HS-27A (cell line): Measurements from ENCODE around the gene HDGFL3.
"Not testable (repeated sequence)": the region's sequence is repeated elsewhere in the genome, so short reads cannot be mapped to it uniquely, and the experiment has no call there.

Experiments used
- DNase-seq: peaks from one replicate; pipeline ENCODE4 v3.0.0-alpha.2; 2012; ENCODE audit warnings: low read depth, missing footprints

The HDGFL3 gene

DNA sequence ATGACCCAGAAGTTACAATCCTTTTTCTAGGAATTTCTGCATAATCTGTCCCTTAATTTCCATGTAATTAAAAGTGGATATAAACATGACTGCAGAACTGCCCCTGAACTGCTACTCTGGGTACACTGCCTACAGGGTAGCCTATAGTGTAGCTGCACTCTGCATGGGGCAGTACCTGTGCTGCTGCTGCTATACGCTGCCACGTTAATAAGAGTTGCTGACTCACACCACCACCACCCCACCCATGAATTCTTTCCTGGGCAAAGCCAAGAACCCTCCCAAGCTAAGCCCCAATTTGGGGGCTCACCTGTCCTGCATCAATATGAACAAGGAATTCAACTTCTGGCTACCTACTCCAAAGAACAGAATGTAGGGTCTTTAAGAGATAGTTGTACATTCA lies 13.9 kb downstream of the HDGFL3 start:
- DNase-seq: no peak

DNA sequence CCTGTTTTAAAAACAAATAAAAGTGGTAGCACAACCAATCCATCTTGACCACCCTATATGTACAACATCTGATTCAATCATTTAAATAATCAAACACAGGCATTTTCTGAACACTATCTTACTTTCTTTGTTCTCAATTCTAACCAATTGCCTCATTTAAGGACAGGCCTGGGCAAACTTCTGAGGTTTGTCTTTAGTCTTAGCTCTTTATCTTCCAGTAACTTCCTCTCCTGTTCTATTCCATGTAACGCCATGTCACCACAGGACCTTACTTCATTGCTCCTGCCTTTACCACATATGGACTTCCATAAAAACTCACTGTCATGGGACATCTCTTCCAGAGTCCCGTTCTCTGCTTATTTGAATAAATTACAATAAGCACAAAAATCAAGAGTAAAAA lies 14.9 kb downstream of the HDGFL3 start:
- no peak for DNase-seq

DNA sequence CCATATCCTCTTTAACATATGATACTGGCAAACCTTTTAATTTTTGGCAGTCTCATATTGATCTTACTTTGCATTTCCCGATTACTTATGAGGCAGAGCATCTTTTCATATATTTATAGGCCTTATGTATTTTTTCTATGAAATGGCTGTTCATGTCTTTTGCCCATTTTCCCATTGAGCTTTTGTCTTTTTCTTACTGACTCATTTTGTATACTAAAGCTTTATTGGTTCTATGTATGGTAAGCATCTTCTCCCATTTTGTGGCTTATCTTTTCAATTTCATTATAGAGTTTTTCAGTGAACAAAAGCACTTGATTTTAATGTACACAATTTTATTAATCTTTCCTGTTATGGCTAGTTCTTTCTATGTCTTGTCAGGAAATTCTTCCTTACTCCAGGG lies 17.2 kb downstream of the HDGFL3 start:
- no peak for DNase-seq

DNA sequence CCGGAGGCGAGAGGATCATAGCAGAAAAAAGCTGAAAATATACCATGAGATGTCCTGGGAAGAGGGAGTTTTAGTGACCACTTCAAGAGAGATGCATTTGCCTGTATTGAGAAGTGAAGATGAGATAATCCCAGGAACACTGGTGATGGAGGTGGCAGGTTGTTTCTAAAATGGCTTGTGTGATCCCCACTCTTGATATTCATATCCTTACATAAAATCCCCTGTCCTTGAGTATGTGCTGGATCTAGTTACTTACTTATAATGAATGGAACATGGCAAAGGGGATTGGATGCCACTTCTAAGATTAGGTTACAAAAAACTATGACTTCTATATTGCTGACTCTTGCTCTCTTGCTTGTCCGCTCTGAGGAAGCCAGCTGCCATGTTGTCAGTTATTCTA lies 22.1 kb downstream of the HDGFL3 start:
- no peak for DNase-seq

DNA sequence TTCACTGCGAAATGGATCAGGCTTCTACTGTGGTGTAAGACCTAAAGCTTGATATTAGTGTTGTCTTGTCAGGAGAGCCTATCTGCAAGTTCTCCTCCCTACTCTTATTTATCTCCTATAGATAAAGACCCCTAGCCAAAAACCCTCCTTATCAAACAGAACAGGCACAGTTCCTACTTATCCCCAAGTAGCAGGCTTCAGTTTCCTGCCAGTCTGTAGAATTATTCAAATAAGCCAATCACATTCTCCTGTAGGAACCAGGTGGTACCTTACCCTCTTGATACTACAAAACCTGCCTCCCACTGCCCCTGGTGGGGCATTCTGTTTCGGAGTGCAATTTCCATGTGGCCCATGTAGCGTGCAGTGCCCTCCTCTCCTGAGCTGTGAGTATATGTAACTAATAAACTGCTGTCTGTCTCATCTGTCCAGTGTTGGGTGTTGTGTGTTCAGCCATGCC lies 28.7 kb downstream of the HDGFL3 start:
- no peak for DNase-seq

DNA sequence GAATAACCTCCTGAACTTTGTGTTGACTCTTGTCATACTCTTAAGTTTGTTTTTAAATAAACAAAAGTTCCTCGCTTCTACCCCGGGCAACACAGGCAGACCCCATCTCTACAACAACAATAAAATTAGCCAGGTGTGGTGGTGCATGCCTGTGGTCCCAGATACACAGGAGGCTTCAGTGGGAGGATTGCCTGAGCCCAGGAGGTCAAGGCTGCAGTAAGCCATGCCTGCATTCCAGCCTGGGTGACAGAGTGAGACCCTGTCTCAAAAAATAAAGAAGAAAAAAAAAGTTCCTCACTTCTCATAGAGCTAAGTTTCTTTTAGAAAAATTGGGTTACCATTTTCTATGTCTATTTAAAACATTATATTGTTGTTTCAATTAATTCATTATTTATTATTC lies 29.2 kb downstream of the HDGFL3 start:
- no peak for DNase-seq

DNA sequence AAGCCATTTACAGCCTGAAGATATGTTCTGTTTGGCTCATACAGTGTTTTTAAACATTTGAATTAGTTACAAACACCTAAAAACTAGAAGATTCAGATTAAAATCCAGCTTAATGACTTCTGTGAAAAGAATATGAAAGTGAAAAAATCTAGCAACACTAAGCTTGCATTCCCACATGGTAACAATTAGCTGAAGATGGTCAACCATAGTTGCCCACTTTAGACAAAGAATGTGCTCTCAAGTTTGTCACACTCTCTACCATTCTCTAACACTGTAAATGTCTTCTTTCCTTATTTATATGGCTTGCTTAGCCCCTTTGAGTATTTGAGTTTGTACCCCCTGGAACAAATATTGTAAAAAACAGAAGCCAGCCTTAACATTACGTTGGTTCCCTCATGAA lies 32.7 kb downstream of the HDGFL3 start:
- no peak for DNase-seq

DNA sequence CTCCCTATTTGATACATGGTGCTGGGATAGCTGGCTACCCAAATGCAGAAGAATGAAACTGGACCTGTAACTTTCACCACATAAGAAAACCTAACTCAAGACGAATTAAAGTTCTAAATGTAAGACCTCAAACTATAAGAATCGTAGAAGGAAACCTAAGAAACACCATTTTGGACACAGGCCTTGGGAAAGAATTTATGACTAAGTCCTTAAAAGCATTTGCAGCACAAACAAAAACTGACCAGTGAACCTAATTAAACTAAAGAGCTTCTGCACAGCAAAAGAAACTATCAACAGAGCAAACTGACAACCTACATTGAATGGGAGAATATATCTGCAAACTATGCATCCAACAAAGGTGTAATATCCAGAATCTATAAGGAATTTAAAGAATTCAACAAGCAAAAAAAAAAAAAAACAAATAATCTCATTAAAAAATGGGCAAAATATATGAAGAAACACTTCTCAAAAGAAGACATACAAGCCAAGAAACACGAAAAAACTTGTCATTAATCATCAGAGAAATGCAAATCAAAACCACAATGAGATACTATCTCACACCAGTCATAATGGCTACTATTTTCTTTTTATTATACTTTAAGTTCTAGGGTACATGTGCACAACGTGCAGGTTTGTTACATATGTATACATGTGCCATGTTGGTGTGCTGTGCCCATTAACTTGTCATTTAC lies 37.0 kb downstream of the HDGFL3 start:
- DNase-seq: no peak

DNA sequence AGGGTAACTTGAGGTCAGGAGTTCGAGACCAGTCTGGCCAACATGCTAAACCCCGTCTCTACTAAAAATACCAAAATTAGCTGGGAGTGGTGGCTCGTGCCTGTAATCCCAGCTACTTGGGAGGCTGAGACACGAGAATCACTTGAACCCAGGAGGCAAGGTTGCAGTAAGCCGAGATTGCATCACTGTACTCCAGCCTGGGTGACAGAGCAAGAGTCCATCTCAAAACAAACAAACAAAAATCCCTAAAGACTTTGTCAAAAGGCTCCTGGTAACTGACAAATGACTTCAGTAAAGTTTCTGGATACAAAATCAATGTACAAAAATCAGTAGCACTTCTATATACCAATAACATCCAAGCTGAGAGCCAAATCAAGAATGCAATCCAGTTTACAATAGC lies 38.0 kb downstream of the HDGFL3 start:
- not testable (repeated sequence) for DNase-seq

DNA sequence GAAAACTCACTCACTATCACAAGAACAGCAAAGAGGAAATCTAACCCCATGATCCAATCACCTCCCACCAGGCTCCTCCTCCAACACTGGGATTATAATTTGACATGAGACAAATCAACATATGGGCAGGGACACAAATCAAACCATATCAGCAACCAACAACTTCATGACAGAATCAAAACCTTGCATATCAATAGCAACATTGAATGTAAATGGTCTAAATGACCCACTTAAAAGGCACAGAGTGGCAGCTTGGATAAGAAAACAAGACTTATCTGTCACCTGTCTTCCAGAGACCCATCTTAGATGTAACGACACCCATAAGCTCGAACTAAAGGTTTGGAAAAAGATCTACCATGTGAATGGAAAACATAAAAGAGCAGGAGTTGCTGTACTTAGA lies 40.8 kb downstream of the HDGFL3 start:
- no peak for DNase-seq

DNA sequence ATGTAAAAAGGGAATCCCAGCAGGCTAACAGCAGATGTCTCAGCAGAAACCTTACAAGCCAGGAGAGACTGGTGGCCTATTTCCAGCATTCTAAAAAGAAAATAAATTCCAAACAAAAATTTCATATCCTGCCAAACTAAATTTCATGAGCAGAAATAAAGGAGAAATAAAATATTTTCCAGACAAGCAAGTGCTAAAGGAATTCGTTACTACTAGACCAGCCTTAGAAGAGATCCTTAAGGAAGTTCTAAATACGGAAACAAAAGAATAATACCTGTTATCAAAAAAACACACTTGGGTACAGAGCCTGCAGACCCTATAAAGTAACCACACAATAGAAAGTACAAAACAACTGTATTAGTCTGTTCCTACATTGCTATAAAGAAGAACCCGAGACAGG lies 41.4 kb downstream of the HDGFL3 start:
- no peak for DNase-seq

DNA sequence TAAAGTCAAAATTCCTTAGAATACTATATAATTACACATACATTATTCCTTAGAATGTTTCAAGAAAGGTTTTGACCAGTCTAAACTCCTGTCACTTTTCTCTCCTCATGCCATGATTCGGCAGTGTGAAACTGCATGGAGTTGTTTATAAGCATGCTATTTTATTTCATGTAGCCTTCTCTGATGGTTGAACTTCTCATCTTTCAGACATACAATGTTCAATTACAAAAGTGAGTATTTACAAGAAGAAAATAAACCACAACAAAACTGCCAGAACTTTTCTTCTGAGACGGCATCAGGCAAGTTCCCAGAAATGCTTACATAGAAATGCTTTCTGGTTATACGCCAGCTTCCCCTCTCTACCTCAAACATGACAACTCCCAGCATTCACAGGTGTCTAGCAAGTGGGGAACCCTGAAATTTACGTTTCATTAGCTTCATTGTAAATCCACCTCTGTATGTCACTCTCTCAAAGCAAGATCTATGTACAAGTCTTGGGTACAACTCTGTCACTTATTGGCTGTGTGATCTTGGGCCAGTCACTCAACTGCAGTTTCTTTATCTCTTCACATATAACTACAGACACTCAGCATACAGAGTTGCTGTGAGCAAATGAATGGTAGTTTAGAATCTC lies 42.7 kb downstream of the HDGFL3 start:
- no peak for DNase-seq

DNA sequence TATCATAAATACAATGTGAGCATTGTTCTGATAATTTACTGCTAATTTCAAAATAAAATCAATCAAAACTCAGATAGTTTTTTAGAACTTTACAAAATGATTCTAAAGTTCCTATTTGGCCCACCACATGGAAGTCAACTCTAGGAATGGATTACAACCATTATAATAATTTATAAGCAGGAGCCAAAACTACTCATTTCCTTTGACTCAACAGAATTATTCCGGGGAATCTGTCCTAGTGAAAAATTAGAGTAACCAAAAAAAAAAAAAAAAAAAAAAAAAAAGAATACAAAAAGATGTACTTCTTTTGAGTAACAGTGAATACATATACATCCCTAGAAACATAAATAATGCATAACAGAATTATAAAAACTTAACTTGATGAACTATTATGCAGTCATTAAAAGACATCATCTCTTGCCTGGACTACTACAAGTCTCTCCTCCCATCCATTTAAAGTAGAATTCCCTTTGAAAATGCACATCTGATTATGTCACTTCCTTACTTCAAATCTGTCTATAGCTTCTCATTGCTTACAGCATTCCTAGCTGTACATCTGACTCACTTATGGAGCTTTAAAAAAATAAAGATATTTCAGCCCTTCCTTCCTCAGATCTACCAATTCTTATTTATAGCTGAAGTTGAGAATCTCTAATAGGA lies 43.4 kb downstream of the HDGFL3 start:
- DNase-seq: peak; percentile 15

DNA sequence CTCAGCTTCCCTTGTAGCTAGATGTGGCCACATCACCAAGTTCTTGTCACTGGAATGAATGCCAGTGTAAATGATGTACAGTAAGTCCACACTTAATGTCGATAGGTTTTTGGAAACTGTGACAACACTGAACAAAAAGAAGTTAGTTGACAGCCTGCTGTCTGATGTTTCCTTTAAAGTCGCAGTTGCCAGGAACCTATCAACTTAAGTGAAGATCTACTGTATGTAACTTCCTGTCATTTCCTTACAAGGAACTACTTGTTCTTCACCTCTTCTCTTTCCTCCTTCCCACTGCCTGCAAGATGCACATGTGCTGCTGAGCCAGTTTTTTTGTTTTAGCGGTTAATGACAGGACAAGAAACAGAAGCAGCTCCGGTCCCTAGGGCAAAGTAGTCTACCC lies 44.6 kb downstream of the HDGFL3 start:
- no peak for DNase-seq

DNA sequence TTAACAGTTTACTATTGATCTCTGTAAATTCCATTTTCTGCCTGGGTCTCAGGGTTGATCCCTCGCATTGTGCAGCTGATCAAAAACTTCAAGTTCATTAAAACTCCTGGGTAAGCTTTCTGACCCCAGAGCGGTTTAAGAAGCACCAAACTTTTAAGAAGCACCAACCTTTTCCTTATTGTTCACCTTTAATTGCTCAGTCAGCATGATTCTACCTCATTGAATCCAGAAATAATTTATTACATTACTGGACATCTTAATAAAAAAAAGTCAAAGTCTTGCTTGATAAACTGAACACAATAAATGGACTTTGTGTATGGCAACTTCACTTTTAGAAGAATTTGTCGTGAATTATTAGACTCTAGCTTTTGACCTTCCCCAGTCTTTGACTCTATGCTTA lies 46.9 kb downstream of the HDGFL3 start:
- no peak for DNase-seq

DNA sequence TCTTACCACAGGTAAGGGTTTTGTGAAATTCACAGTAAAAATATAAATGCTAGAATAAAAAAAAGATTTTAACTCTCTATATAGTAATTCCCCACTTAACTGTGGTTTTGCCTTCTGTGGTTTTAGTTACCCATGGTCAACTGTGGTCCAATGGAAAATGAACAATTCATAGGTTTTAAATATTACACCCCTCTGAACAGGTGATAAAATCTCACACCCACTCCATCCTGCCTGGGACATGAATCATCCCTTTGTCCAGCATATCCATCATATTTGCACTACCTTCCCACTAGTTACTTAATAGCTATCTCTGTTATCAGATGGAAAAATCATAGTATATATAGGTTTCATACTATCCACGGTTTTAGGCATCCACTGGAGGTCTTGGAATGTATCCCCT lies 49.2 kb downstream of the HDGFL3 start:
- DNase-seq: no peak

DNA sequence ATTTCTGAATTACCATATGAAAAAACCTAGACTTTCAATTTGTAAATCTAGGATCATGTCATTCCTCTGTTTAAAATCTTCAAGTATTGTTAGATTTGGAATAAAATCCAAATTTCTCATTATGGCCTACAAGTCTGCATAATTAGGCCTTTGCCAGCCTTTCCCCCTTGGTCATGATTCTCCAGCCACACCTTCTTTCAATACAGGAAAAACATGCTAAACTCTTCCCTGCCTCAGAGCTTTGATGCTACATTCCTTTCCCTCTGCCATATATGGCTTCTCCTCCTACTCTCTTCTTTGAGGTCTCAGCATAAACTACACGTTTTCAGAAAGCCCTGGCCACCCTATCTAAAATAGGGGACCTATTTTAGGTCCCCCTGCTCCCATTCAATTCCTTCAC lies 51.7 kb downstream of the HDGFL3 start:
- DNase-seq: no peak

DNA sequence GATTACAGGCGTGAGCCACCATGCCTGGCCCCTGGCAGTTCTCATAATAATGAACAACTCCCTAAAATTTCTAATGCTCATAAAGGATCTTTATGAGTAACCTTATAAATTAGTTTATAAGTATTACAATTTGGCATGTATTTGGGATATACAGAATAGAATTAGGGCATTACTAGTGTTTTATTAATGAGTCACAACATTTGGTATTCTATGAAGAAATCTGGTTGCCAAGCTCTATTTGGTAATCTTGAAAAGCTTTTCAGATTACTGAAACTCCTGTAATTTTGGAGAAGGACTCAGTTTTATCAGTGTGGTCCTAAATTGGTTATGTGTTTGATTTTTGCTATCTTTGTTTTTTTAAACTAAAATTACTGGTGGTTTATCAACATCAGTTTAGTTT lies 54.3 kb downstream of the HDGFL3 start:
- no peak for DNase-seq

DNA sequence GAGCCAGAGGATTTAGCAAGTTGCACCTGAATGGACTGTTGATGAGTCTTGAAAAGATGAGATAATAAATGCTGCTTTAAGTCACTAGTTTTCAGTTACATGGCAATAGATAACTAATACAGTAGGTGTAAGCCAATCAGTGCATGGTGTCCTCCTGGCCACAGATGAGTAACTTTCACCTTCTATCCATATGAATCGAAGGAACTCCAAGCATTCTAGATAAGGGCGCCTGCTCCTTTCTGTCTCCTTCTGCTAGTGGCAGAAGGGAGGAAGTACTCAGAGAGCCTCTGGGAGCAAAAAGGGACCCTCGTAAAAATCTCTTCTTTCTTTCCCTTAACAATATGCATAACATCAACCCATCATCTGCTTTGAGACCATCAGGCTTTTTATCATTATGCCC lies 62.9 kb downstream of the HDGFL3 start:
- DNase-seq: no peak

DNA sequence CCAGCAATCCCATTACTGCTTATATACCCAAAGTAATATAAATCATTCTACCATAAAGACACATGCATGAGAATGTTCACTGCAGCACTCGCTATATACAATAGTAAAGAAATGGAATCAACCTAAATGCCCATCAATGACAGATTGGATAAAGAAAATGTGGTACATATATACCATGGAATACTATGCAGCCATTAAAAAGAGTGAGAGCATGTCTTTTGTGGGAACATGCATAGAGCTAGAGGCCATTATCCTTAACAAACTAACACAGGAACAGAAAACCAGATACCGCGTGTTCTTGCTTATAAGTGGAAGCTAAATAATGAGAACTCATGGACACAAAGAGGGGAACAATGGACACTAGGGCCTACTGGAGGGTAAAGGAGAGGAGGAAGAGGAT lies 65.5 kb downstream of the HDGFL3 start:
- not testable (repeated sequence) for DNase-seq

DNA sequence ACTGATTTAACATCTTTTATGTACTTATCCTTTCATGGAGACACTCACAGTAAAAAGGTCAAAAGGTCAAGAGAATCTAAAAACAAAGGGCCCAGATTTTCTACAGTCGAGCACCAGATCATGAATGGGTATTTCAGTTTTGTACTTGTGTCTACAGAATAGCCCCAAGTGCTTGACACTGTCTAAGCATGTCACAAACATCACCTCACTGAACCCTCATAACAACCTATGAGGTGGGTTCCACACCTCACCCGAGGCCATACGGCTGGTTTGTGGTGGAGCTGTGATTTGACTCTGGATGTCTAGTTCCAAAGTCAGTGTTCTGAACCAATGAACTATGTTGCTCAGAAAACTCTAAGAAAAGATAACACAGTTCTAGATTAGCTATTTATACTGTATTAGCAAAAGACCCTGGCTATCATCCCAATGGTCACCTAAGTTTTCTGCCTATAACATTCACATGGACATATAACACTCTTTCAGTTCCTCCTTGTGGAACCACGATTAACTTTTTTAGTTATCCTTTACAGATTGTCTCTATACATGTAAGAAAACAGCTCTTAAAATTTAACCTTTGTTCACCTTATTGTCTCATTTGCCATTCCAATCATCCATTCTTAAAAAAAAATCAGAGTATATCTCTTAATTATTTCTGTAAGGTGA lies 74.6 kb downstream of the HDGFL3 start:
- no peak for DNase-seq

DNA sequence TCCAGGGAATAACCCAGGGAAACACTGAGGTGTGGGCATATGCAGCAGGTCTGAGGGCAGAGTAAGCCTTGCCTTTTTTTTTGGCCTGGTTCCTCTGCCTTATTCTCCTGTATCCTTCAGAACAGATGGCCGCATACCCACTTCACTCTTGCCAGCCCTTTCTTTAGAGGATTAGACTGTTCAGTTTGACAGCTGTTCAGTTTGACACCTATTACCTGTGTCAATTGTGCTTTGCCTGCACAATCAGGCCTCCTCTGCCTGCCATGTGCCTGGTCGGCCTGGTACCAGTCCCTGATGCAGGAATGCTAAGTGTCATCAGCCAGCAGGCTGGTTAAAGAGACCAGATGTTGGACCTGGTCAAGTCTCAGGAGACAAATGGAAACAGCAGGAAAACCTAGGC lies 77.8 kb downstream of the HDGFL3 start:
- DNase-seq: no peak

DNA sequence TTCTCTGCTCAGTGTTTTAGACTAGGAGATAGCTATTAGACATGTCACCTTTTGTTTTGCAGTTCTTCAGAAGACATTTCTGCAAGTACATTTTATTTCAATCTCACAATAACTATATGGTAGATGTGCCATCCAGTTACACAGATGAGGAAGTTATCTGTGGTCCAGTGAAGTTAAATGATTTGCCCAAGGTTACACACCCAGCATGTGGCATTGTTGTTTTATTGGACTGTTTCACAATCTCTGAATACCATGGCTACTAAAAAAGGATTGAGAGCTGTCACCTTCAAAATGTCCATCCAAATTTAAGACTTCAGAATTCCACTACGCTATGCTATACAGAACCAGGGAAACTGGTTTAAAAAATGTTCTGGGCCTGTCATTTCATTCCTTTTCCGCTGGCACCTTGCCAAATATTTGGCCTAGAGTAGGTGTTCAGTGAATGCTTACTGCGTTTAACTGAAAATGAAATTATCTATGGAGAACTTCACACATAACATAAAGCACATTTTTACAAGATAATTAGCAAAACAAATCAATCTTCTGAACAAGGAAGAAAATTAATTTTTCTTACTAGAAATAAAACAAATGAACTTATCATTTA lies 80.0 kb downstream of the HDGFL3 start:
- no peak for DNase-seq
